Regular cardiac myocyte (primary cell): Measurements from ENCODE around the gene GATAD1. TPM values are rescaled to one million over a fixed set of nuclear protein-coding genes. Genes with fewer than 3 reads are reported as not detected.

Experiments
- total RNA-seq: library from RNA; depleted of rRNA; stranded (reverse); fragments of >200 nt; gene quantifications from 2 replicates; pipeline ENCODE4 v1.2.3, GENCODE V29; 2014

GATAD1 gene
- 11.9 and 30.2 TPM in 2 replicates for total RNA-seq

GRCh38 chr7:92447345-92448204 is at the start of gene GATAD1:
GATAD1 (plus strand) TSS chr7:92447482; CDS start chr7:92447730, 248 bp downstream.

GRCh38 chr7:92477681-92478080 is 30.4 kb downstream of the GATAD1 start, which contains the start of gene ERVW-1:
ERVW-1 (minus strand) TSS chr7:92477946; CDS start chr7:92470381, 7,565 bp downstream.

Other genes starting within 250 kb of the GATAD1 start
- gene KRIT1, start 201.6 kb upstream of the GATAD1 start, total RNA-seq, result 30.3 and 47.1 TPM in 2 replicates
- gene ANKIB1, start 201.5 kb upstream of the GATAD1 start, total RNA-seq, result 52.1 and 93.3 TPM in 2 replicates
- not detected in 2 replicates for gene ERVW-1, start 30.5 kb downstream of the GATAD1 start, total RNA-seq
- gene PEX1, start 81.0 kb downstream of the GATAD1 start, total RNA-seq, result 16.5 and 25.7 TPM in 2 replicates
- 10.4 and 11.5 TPM in 2 replicates for gene RBM48, start 81.3 kb downstream of the GATAD1 start, total RNA-seq
- gene FAM133B, start 142.9 kb downstream of the GATAD1 start, total RNA-seq, result 11.9 and 12.7 TPM in 2 replicates